ENCODE data around the gene IL17RA.

The IL17RA gene

GRCh38 chr22:17083255-17083654 lies 1.5 kb upstream of the IL17RA start:
- DNase-seq (ENCODE audit: low spot score) = no peak

DNA sequence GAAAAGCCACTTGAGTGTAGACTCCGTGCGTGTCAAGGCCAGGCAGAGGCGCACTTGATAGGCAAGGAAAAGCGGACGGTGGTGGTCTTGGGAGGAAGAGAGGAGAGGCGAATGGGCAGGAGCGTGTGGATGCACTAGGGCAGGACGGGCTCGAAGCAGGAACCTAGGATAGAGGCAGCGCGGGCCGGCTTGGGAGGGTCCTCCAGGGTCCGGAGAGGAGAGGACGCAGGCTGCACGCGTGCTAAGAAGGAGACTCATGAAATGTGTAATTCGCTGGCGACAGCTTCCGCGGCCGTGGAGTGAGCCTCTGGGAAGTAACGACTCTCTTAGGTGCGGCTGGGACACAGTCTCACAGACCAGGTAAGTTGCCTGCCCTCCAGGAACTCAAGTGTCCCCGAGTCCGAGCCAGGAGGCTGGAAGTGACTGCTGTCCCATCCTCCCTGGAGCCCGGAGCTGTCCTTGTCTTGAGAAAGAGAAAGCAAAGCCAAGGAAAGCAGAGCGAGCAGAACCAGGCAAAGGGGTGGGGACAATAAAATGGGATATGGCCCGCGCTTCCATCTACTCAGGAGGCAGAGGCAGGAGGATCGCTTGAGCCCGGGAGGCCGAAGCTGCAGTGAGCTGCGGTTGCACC lies 874 bp upstream of the IL17RA start:
- no peak for DNase-seq (ENCODE audit: low spot score)

GRCh38 chr22:17085277-17086181 lies 729 bp downstream of the IL17RA start:
- DNase-seq (ENCODE audit: low spot score) = no peak

- DNase-seq (ENCODE audit: low spot score) = no peak
These were observed 1.5 kb downstream of the IL17RA start for GRCh38 chr22:17086296-17086695.

DNA sequence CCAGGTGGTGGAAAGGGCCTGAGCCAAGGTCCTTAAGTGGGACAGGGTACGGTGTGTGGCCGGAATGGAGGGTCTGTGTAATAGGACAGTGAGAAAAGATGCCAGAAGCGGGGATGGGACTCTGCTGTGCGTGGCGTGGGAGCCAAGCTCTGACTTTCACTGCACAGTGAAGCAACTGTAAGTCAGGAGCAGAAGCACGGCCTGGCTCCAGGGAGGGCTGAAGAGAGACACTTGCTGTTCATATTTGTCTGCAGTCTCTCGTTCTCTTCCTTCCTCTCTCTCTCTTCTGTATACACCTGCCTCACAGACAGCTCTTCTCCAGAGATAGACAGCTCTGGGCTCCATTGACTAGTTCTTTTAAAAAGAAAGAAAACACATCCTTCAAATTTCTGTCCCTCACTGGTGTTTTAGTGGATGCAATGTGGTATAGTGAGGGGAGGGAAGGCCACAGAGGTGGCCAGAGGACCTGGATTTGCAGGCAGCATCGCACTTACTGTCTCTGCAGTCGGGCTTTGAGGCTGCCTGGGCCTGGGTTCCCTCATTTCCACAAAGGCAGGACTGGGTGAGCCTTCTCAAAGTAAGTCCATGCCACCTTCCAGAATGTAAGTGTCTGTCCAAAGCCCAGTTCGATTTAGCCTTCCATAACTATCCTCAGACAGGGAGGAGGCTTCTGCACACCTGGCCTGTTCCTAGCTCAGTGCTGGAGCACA lies 2.1 kb downstream of the IL17RA start:
- DNase-seq (ENCODE audit: low spot score) = no peak

DNA sequence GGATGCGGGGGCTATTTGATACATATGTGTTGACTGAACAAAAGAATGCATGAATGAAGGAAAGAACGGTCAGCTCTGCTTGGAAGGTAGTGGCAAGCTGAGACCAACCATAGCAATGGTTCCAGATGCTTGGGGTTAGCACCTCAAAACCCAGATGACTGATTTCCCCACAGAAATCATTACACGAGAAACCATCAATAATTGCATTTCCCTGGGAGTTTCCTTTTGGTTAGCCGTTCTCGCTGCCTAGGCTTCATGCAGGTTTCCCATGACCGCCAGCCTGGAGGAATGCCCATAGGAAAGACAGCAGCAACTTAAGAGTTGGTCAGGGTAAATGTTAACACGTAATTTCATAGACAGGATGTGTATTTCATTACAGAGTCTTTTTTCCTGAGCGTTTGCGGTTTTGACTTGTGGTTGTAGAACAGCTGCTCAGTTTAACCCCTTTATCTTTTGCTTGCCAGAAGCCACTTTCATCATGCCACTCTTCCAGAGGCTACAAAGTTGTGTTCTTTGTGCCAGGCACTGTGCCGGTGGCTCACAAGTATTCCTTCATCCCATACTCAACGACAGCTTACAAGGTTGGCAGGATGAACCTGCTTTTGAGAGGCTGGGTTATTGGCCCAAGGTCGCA lies 2.8 kb downstream of the IL17RA start:
- no peak for DNase-seq (ENCODE audit: low spot score)

DNA sequence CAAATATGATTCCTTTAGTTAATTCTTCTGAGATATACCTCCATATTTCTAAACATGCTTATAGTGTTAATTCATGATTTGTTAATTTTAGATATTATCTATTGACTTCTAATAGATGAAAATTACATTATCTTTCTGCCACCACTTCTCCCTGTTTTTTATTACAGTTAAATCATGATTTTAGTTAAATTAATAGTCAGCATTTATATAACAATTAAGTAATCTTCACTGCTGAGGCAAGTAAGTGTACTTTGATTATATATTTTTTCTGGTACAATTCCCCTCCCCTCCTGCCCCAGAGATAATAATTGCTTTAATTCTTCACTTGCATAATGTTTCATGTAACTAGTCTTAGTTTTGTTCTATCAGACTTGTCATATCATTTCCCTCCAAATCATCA lies 5.8 kb downstream of the IL17RA start:
- no peak for DNase-seq (ENCODE audit: low spot score)

DNA sequence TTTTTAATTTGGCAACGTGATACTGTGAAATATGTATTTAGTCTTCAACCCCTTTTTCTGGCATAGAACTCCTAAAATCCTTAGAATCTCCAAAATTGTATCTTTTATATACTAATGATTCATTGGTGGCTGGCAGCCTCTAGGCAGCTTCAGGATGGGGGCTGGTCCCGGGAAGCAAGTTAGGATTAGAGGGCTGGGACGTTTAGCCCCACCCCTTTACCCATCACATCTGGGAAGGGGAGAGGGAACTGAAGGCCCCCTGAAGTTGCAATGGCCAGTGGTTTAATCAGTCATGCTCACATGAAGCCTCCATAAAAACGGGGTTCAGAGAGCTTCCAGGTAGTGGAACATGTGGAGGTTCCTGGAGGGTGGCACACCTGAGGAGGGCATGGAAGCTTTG lies 7.1 kb downstream of the IL17RA start:
- no peak for DNase-seq (ENCODE audit: low spot score)

GRCh38 chr22:17093081-17093480 lies 8.3 kb downstream of the IL17RA start:
- DNase-seq (ENCODE audit: low spot score) = no peak

DNA sequence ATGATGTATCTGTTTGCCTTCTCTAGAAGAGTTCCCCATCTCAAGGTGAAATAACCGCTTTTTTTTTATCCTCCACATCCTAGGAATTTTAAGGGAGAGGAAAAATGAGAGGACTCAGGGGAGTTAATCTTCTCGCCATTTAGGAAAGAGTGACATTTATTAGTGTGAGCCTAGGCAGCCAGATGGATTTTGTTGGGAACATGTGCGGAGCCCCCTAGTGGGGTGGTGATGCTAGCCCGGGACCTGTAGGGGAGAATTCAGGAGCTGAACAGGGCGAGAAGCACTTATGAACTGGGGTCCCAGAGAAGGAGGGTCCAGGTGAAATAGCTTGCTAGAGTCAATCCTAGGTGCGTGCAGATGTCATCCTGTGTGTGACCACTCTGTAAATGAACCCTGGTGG lies 10.7 kb downstream of the IL17RA start:
- peak; percentile 70 for DNase-seq (ENCODE audit: low spot score)

DNA sequence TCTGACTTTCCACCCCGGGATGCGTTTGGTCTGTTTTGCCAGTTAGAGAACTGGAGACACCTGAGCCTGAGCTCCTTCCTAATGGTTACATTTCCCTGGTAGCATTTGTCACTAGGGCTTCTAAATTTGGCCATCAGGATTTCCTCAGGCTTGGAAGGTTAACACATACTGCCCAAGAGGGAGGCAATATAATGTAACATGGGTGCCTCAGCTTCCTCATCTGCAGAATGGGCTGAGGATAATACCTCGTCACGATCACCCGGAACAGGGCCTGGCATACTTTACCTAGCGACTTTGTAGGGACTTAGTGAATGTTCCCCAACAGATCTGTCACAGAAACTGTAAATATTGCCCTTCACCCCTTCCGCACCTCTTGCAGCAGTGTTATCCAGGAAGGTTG lies 11.3 kb downstream of the IL17RA start:
- no peak for DNase-seq (ENCODE audit: low spot score)

- no peak for DNase-seq (ENCODE audit: low spot score)
These were observed 12.3 kb downstream of the IL17RA start for GRCh38 chr22:17097062-17097461.

DNA sequence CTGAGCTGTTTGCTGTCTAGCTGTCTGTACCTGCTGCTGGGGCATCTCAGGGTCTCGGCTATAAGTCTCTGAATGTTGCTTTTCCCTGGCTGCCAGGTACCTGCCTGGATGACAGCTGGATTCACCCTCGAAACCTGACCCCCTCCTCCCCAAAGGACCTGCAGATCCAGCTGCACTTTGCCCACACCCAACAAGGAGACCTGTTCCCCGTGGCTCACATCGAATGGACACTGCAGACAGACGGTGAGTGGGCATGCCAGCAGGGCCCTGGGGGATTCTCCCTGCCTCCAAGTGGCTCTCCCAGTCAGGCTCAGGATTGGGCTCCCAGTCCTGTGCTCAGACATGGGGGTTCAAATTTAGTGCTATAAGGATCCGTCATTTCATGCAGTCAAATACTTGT lies 12.9 kb downstream of the IL17RA start:
- no peak for DNase-seq (ENCODE audit: low spot score)

DNA sequence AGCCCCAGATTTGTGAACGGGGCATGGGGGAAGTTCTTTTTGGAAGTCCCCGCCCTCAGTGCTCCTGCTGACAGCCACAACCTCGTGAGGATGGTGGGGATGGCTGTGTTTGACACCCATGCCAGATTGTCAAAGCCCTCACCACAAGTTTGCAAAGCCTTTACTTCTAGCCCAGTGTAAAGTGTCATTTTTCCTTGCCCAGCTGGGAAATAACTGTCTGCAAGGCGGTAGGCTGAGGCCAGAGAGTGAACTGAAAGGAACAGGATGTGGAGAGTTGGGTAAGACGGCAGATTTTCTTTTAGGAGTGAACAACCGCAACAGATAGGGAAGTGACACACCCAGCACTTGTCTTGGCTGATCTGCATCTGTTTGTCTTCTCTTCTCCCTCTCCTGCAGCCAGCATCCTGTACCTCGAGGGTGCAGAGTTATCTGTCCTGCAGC lies 13.6 kb downstream of the IL17RA start:
- no peak for DNase-seq (ENCODE audit: low spot score)

DNA sequence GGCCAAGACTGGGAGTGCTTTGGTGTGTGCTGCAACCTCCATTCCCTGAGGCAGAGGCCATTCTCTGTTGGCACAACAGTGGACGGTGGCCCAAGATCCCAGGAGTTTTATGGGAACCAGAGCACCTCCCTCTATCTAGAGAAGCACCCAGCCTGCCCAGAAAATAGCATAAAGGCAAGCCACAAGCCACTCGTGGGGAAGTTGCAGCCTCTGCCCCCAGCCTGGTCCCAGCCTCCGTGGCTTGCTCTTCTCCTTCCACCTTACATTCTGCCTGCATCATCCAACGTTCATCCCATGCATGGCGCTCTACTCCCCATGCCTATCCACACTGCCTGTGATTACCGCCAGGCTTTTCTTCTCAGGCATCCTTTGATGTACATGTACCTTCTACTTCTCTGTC lies 15.8 kb downstream of the IL17RA start:
- no peak for DNase-seq (ENCODE audit: low spot score)

- DNase-seq (ENCODE audit: low spot score) = no peak
These were observed 16.9 kb downstream of the IL17RA start for GRCh38 chr22:17101475-17102296.

GRCh38 chr22:17102297-17102667 lies 17.5 kb downstream of the IL17RA start:
- no peak for DNase-seq (ENCODE audit: low spot score)

GRCh38 chr22:17103351-17103750 lies 18.6 kb downstream of the IL17RA start:
- no peak for DNase-seq (ENCODE audit: low spot score)

GRCh38 chr22:17104336-17104935 lies 19.6 kb downstream of the IL17RA start:
- DNase-seq (ENCODE audit: low spot score) = no peak

GRCh38 chr22:17105143-17106129 lies 20.6 kb downstream of the IL17RA start:
- no peak for DNase-seq (ENCODE audit: low spot score)
